HEK293T (cell line): ENCODE results near the gene HSFX2.
"Not testable (repeated sequence)": the region's sequence is repeated elsewhere in the genome, so short reads cannot be mapped to it uniquely, and the experiment has no call there.

ENCODE experiments used
- BHLHE40 ChIP-seq: fragments of 450-650 bp; IDR thresholded peaks from 2 replicates; pipeline ENCODE4 v1.6.1; 2016; ENCODE audit warnings: mild to moderate bottlenecking, moderate library complexity, borderline replicate concordance
- CTBP1 ChIP-seq: fragments of 450-650 bp; IDR thresholded peaks from 2 replicates; pipeline ENCODE4 v1.6.1; 2016; ENCODE audit warnings: borderline replicate concordance
- FOXK2 ChIP-seq: fragments of 450-650 bp; IDR thresholded peaks from 2 replicates; pipeline ENCODE4 v1.6.1; 2016; ENCODE audit warnings: mild to moderate bottlenecking
- FOXM1 ChIP-seq: fragments of 450-650 bp; IDR thresholded peaks from 2 replicates; pipeline ENCODE4 v1.6.1; 2017; ENCODE audit warnings: mild to moderate bottlenecking, borderline replicate concordance
- HDGF ChIP-seq: fragments of 450-650 bp; IDR thresholded peaks from 2 replicates; pipeline ENCODE4 v1.6.1; 2017; ENCODE audit warnings: antibody characterized with exemption, borderline replicate concordance
- PKNOX1 ChIP-seq: fragments of 450-650 bp; IDR thresholded peaks from 2 replicates; pipeline ENCODE4 v1.6.1; 2016
- SP1 ChIP-seq: fragments of 450-650 bp; IDR thresholded peaks from 2 replicates; pipeline ENCODE4 v1.6.1; 2017
- SUZ12 ChIP-seq: fragments of 450-650 bp; IDR thresholded peaks from 2 replicates; pipeline ENCODE4 v1.6.1; 2016; ENCODE audit warnings: mild to moderate bottlenecking
- TARDBP ChIP-seq: fragments of 450-650 bp; IDR thresholded peaks from 2 replicates; pipeline ENCODE4 v1.6.1; 2016

DNA sequence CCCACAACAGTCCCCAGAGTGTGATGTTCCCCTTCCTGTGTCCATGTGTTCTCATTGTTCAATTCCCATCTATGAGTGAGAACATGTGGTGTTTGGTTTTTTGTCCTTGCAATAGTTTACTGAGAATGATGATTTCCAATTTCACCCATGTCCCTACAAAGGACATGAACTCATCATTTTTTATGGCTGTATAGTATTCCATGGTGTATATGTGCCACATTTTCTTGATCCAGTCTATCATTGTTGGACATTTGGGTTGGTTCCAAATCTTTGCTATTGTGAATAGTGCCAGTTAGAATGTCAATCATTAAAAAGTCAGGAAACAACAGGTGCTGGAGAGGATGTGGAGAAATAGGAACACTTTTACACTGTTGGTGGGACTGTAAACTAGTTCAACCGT lies 24.5 kb upstream of the HSFX2 start:
- not testable (repeated sequence) for TF ChIP-seq TARDBP, SUZ12, BHLHE40, FOXK2, SP1, HDGF, FOXM1, CTBP1, PKNOX1
